GM12874 (cell line): ENCODE results near the gene CGAS.

Experiments used
- CTCF ChIP-seq: IDR thresholded peaks from 2 replicates; pipeline ENCODE4 v1.5.1; 2011; ENCODE audit warnings: low read depth, mild to moderate bottlenecking, control low read depth, low read length, moderate library complexity; ENCODE audit not compliant: insufficient read depth

The CGAS gene

GRCh38 chr6:73377225-73377624, 74.9 kb downstream of the CGAS start:
- no peak for TF ChIP-seq CTCF

GRCh38 chr6:73375216-73375615, 76.9 kb downstream of the CGAS start:
- no peak for TF ChIP-seq CTCF
